Memory B cell (primary cell): ENCODE measurements around the gene RUBCNL.

ENCODE experiments used
- ATAC-seq: fragments of 150-1000 bp; cut with Tn5 transposase; 2 replicates; pipeline ENCODE4 v1.10.0; 2021; ENCODE audit warnings: low read depth, mild to moderate bottlenecking, moderate library complexity
- DNase-seq, 2 donors: peaks; one replicate each; pipeline ENCODE4 v3.0.0; 2022; ENCODE audit warnings: low spot score in 2 of 2
- H3K27ac Mint-ChIP-seq: one replicate; pipeline ENCODE4 v1.8.0; 2022; ENCODE audit warnings: mild to moderate bottlenecking, moderate library complexity, mixed read lengths
- H3K27me3 Mint-ChIP-seq: one replicate; pipeline ENCODE4 v1.8.0; 2022; ENCODE audit warnings: mixed read lengths
- H3K36me3 Mint-ChIP-seq: one replicate; pipeline ENCODE4 v1.8.0; 2022; ENCODE audit warnings: mild to moderate bottlenecking, mixed read lengths
- H3K4me1 Mint-ChIP-seq: one replicate; pipeline ENCODE4 v1.8.0; 2022; ENCODE audit warnings: mixed read lengths
- H3K4me3 Mint-ChIP-seq: one replicate; pipeline ENCODE4 v1.8.0; 2022; ENCODE audit warnings: mild to moderate bottlenecking, moderate library complexity, mixed read lengths
- H3K9me3 Mint-ChIP-seq: one replicate; pipeline ENCODE4 v1.8.0; 2022; ENCODE audit warnings: mixed read lengths

The RUBCNL gene

DNA sequence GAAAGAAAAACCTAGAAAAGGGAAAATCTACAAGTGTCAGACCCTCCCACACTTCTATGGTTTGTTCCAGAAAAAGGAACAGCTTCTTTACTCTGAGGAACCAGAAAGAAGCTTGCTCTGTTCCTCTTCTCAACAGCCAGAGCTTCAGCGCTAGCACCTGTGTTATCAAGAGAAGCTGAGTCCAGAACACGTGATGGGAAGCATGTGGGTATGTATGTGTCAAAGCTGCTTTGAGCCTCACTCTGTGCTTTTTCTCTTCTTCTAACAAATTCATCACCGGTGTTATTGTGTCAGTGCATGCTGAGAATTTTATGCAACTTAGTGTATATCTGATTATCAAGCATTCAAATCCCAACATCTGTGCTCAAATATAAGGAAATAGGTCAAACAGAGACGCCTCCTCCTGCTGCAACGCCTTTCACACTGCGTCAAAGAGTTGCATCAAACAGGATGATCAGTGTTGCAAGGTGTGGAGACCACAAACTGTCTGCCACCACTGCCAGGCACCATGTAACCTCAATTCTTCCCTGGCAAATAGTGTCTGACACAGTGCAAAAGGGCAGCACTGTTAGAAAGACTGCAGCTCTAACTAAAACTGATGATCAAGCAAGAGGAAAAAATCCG is 91.4 kb downstream of the RUBCNL start:
- H3K4me3 Mint-ChIP-seq: no peak overlapping the region
- H3K27ac Mint-ChIP-seq: peak overlapping the region; percentile 9
- ATAC-seq (peak; percentile 95), DNase-seq (peak; percentile 14 to 19)
- H3K4me1 Mint-ChIP-seq: peaks cover 11% of the 10 kb centered on the region
- peaks cover 5% of the 10 kb centered on the region for H3K27me3 Mint-ChIP-seq
- H3K9me3 Mint-ChIP-seq: peaks cover 3% of the 10 kb centered on the region
- H3K36me3 Mint-ChIP-seq: no peaks in the 10 kb centered on the region

- peaks cover 11% of the 10 kb centered on the region for H3K4me1 Mint-ChIP-seq
- no peaks in the 10 kb centered on the region for H3K27me3 Mint-ChIP-seq
- no peak overlapping the region for H3K27ac Mint-ChIP-seq
- H3K4me3 Mint-ChIP-seq: no peak overlapping the region
- H3K9me3 Mint-ChIP-seq: no peaks in the 10 kb centered on the region
- no peak for DNase-seq
- no peak for ATAC-seq
- no peaks in the 10 kb centered on the region for H3K36me3 Mint-ChIP-seq
Observed at GRCh38 chr13:46293436-46293835, 93.6 kb downstream of the RUBCNL start.
